ENCODE results near the gene SPTBN1. TPM values are rescaled to one million over a fixed set of nuclear protein-coding genes. Genes with fewer than 3 reads are reported as not detected.
A peak's percentile ranks its signal among the peaks of the same experiment; 100 is the strongest.

Gene SPTBN1
- total RNA-seq, 2 donors from 2014 or later: 415 to 524 TPM

GRCh38 chr2:54574107-54574859, 118.2 kb downstream of the SPTBN1 start:
- no peak for TF ChIP-seq CTCF (IDR thresholded peaks at IDR 0.05)
- no peaks in the 10 kb centered on the region for H3K36me3 ChIP-seq
- no peak overlapping the region for H3K4me3 ChIP-seq
- H3K4me1 ChIP-seq (ENCODE audit: control insufficient read depth in 1 of 2, low read depth in 2 of 2): peaks cover 45 to 93% of the 10 kb centered on the region in 2 donors
- ATAC-seq (ENCODE audit: insufficient number of reproducible peaks, low FRiP score, low read depth) (no peak), DNase-seq (ENCODE audit: low spot score) (no peak)
- no peaks in the 10 kb centered on the region for H3K27me3 ChIP-seq (replicated peaks; ENCODE audit: insufficient read depth)
- peak overlapping the region; percentile 25 to 74 for H3K27ac ChIP-seq
- H3K9me3 ChIP-seq: no peaks in the 10 kb centered on the region

- Histone ChIP-seq H3K27ac (peak overlapping the region in 1 of 2 donors; percentile 74), H3K27me3 (replicated peaks; ENCODE audit: insufficient read depth) (no peaks in the 10 kb centered on the region), H3K4me1 (ENCODE audit: control insufficient read depth in 1 of 2, low read depth in 2 of 2) (peaks cover 46 to 93% of the 10 kb centered on the region in 2 donors), H3K9me3 (no peaks in the 10 kb centered on the region), H3K36me3 (no peaks in the 10 kb centered on the region), H3K4me3 (no peak overlapping the region)
- DNase-seq (ENCODE audit: low spot score) (no peak), ATAC-seq (ENCODE audit: insufficient number of reproducible peaks, low FRiP score, low read depth) (no peak)
- TF ChIP-seq CTCF (IDR thresholded peaks at IDR 0.05): no peak
These were observed 118.7 kb downstream of the SPTBN1 start for GRCh38 chr2:54574860-54575247.

GRCh38 chr2:54575379-54575888, 119.3 kb downstream of the SPTBN1 start:
- no peak for DNase-seq (ENCODE audit: low spot score)
- H3K4me1 ChIP-seq (ENCODE audit: control insufficient read depth in 1 of 2, low read depth in 2 of 2): peaks cover 47 to 93% of the 10 kb centered on the region in 2 donors

GRCh38 chr2:54577035-54577434, 120.9 kb downstream of the SPTBN1 start:
- Histone ChIP-seq H3K4me3 (no peak overlapping the region), H3K27ac (no peak overlapping the region), H3K36me3 (no peaks in the 10 kb centered on the region), H3K9me3 (no peaks in the 10 kb centered on the region), H3K4me1 (ENCODE audit: control insufficient read depth in 1 of 2, low read depth in 2 of 2) (peaks cover 37 to 77% of the 10 kb centered on the region in 2 donors), H3K27me3 (replicated peaks; ENCODE audit: insufficient read depth) (no peaks in the 10 kb centered on the region)
- no peak for ATAC-seq (ENCODE audit: insufficient number of reproducible peaks, low FRiP score, low read depth)
- no peak for DNase-seq (ENCODE audit: low spot score)
- no peak for TF ChIP-seq CTCF (IDR thresholded peaks at IDR 0.05)

More at GRCh38 chr2:54575379-54575888, 119.3 kb downstream of the SPTBN1 start:
- no peaks in the 10 kb centered on the region for H3K27me3 ChIP-seq (replicated peaks; ENCODE audit: insufficient read depth)
- H3K27ac ChIP-seq: no peak overlapping the region
- no peak overlapping the region for H3K4me3 ChIP-seq
- H3K9me3 ChIP-seq: no peaks in the 10 kb centered on the region
- no peak for ATAC-seq (ENCODE audit: insufficient number of reproducible peaks, low FRiP score, low read depth)
- H3K36me3 ChIP-seq: no peaks in the 10 kb centered on the region
- no peak for TF ChIP-seq CTCF (IDR thresholded peaks at IDR 0.05)

GRCh38 chr2:54577944-54578647, 122.0 kb downstream of the SPTBN1 start:
- Histone ChIP-seq H3K27me3 (replicated peaks; ENCODE audit: insufficient read depth) (no peaks in the 10 kb centered on the region), H3K27ac (no peak overlapping the region), H3K4me3 (no peak overlapping the region), H3K4me1 (ENCODE audit: control insufficient read depth in 1 of 2, low read depth in 2 of 2) (peaks cover 28 to 69% of the 10 kb centered on the region in 2 donors), H3K36me3 (no peaks in the 10 kb centered on the region), H3K9me3 (no peaks in the 10 kb centered on the region)
- DNase-seq (ENCODE audit: low spot score) (no peak), ATAC-seq (ENCODE audit: insufficient number of reproducible peaks, low FRiP score, low read depth) (no peak)
- no peak for TF ChIP-seq CTCF (IDR thresholded peaks at IDR 0.05)
